IMR-90 (cell line): Measurements from ENCODE around the gene TECTA. TPM values are rescaled to one million over a fixed set of nuclear protein-coding genes. Genes with fewer than 3 reads are reported as not detected.

Experiments
- ATAC-seq: fragments of 200-7000 bp; cut with Tn5 transposase; 2 replicates; pipeline ENCODE4 v1.9.1; 2020; ENCODE audit warnings: low read depth, mild to moderate bottlenecking, moderate library complexity
- BruUV-seq: library from RNA; stranded (reverse); fragments of 400-500 nt; replicated peaks from 2 replicates; lab custom pipeline; 2021; lab: Mats Ljungman, UMichigan
- CTCF ChIA-PET: fragments of 300-600 bp; formaldehyde crosslinking; extraction: SDS; loops from one replicate; lab custom pipeline; 2021; ENCODE audit warnings: antibody characterized with exemption; lab: Yijun Ruan, JAX
- POLR2A ChIA-PET: fragments of 300-600 bp; sonication (Branson Sonifier 250); formaldehyde crosslinking; loops from one replicate; lab custom pipeline; 2022; ENCODE audit warnings: antibody characterized with exemption; ENCODE audit not compliant: unreplicated experiment; lab: Charles Lee
- DNase-seq: peaks from one replicate; pipeline ENCODE4 v3.0.0; 2013
- H2AFZ ChIP-seq: replicated peaks from 2 replicates; pipeline ENCODE3; 2013; ENCODE audit warnings: low read length, mild to moderate bottlenecking; ENCODE audit not compliant: poor library complexity
- H2AK5ac ChIP-seq: 2 replicates; pipeline ENCODE4 v1.6.1; 2013; ENCODE audit warnings: low read depth, low read length, inconsistent platforms
- H2AK9ac ChIP-seq: replicated peaks from 2 replicates; pipeline ENCODE3; 2013; ENCODE audit warnings: mild to moderate bottlenecking, low read depth, low read length, moderate library complexity; ENCODE audit not compliant: poor library complexity
- H2BK120ac ChIP-seq: 2 replicates; pipeline ENCODE4 v1.6.1; 2013; ENCODE audit warnings: low read depth, low read length, inconsistent platforms
- H2BK15ac ChIP-seq: 3 replicates; pipeline ENCODE4 v1.6.1; 2013; ENCODE audit warnings: low read depth, low read length, inconsistent platforms
- H2BK20ac ChIP-seq: 2 replicates; pipeline ENCODE4 v1.6.1; 2013; ENCODE audit warnings: low read depth, mild to moderate bottlenecking, inconsistent platforms, low read length, moderate library complexity
- H2BK5ac ChIP-seq: 2 replicates; pipeline ENCODE4 v1.6.1; 2013; ENCODE audit warnings: mild to moderate bottlenecking, low read depth, low read length, inconsistent platforms; ENCODE audit not compliant: poor library complexity, severe bottlenecking
- H3K14ac ChIP-seq: replicated peaks from 2 replicates; pipeline ENCODE4 v1.6.1; 2013; ENCODE audit warnings: low read depth, low read length, inconsistent platforms
- H3K18ac ChIP-seq: 2 replicates; pipeline ENCODE4 v1.6.1; 2013; ENCODE audit warnings: low read depth, low read length, control low read depth
- H3K23ac ChIP-seq: 2 replicates; pipeline ENCODE4 v1.6.1; 2013; ENCODE audit warnings: low read depth, low read length, inconsistent platforms
- H3K27ac ChIP-seq: 2 replicates; pipeline ENCODE4 v1.5.1; 2013; ENCODE audit warnings: mild to moderate bottlenecking, control low read depth, low read length; ENCODE audit not compliant: insufficient read depth
- H3K27me3 ChIP-seq: 2 replicates; pipeline ENCODE4 v1.6.1; 2013; ENCODE audit warnings: low read length; ENCODE audit not compliant: control insufficient read depth, insufficient read depth
- H3K36me3 ChIP-seq: 2 replicates; pipeline ENCODE4 v1.6.1; 2013; ENCODE audit warnings: low read length, mixed read lengths; ENCODE audit not compliant: control insufficient read depth, insufficient read depth
- H3K4ac ChIP-seq: 2 replicates; pipeline ENCODE4 v1.6.1; 2013; ENCODE audit warnings: low read depth, low read length, inconsistent platforms
- H3K4me1 ChIP-seq: 2 replicates; pipeline ENCODE4 v1.6.1; 2013; ENCODE audit warnings: low read length, mixed read lengths; ENCODE audit not compliant: control insufficient read depth, insufficient read depth
- H3K4me2 ChIP-seq: 2 replicates; pipeline ENCODE4 v1.6.1; 2013; ENCODE audit warnings: low read depth, mild to moderate bottlenecking, control low read depth, low read length, moderate library complexity
- H3K4me3 ChIP-seq: 2 replicates; pipeline ENCODE4 v1.5.1; 2013; ENCODE audit warnings: low read depth, mild to moderate bottlenecking, control low read depth, low read length, moderate library complexity; ENCODE audit not compliant: insufficient read depth
- H3K56ac ChIP-seq: 2 replicates; pipeline ENCODE4 v1.6.1; 2013; ENCODE audit warnings: low read length, inconsistent platforms; ENCODE audit not compliant: insufficient read depth; ENCODE audit errors: extremely low read depth
- H3K79me1 ChIP-seq, 2 experiments: 2 replicates each; pipeline ENCODE4 v1.6.1; 2013; ENCODE audit warnings: low read length in 2 of 2, inconsistent platforms in 1 of 2, low read depth in 1 of 2
- H3K9ac ChIP-seq: 2 replicates; pipeline ENCODE4 v1.6.1; 2013; ENCODE audit warnings: low read depth, low read length, control low read depth
- H3K9me1 ChIP-seq: 2 replicates; pipeline ENCODE4 v1.6.1; 2013; ENCODE audit warnings: low read length, inconsistent platforms; ENCODE audit not compliant: insufficient read depth
- H3K9me3 ChIP-seq: 2 replicates; pipeline ENCODE4 v1.6.1; 2013; ENCODE audit warnings: low read length; ENCODE audit not compliant: control insufficient read depth, insufficient read depth
- H4K20me1 ChIP-seq: 2 replicates; pipeline ENCODE4 v1.6.1; 2013; ENCODE audit warnings: low read length, inconsistent platforms; ENCODE audit not compliant: insufficient read depth
- H4K5ac ChIP-seq: 2 replicates; pipeline ENCODE4 v1.6.1; 2013; ENCODE audit warnings: mild to moderate bottlenecking, low read depth, low read length, control low read depth
- H4K8ac ChIP-seq, 2 experiments: 2 replicates each; pipeline ENCODE4 v1.6.1; 2013; ENCODE audit warnings: low read depth in 2 of 2, low read length in 2 of 2, control low read depth in 1 of 2, inconsistent platforms in 1 of 2
- H4K91ac ChIP-seq: 2 replicates; pipeline ENCODE4 v1.6.1; 2013; ENCODE audit warnings: low read depth, low read length, inconsistent platforms; ENCODE audit not compliant: insufficient read depth
- CEBPB ChIP-seq: IDR thresholded peaks from 2 replicates; pipeline ENCODE4 v1.6.1; 2012; ENCODE audit warnings: low read depth, low read length, improper control_type of control experiment
- ELK1 ChIP-seq: fragments of 150-350 bp; IDR thresholded peaks from 2 replicates; pipeline ENCODE4 v1.6.1; 2016; ENCODE audit warnings: low read depth, mild to moderate bottlenecking, low read length, moderate library complexity, borderline replicate concordance
- MAZ ChIP-seq: IDR thresholded peaks from 2 replicates; pipeline ENCODE4 v1.6.1; 2012; ENCODE audit warnings: low read depth, mild to moderate bottlenecking, low read length, improper control_type of control experiment, moderate library complexity, borderline replicate concordance
- MXI1 ChIP-seq: IDR thresholded peaks from 2 replicates; pipeline ENCODE4 v1.6.1; 2012; ENCODE audit warnings: low read depth, mild to moderate bottlenecking, low read length, moderate library complexity, borderline replicate concordance
- NFE2L2 ChIP-seq: fragments of 150-350 bp; IDR thresholded peaks from 2 replicates; pipeline ENCODE4 v1.6.1; 2016; ENCODE audit warnings: low read depth, mild to moderate bottlenecking, low read length
- WGBS, 2 experiments: methylation state at CpG; one replicate each; pipeline versions ENCODE4 v1.1.5 to v1.1.7; 2013; ENCODE audit warnings: missing lambda C conversion rate in 2 of 2; ENCODE audit not compliant: insufficient read length in 1 of 2; ENCODE audit errors: extremely low coverage in 2 of 2; 5-methylcytosine and 5-hydroxymethylcytosine counted together
- dilution Hi-C: fragments of 300-500 bp; cut with HindIII; formaldehyde crosslinking; loops from one replicate; pipeline ENCODE4 v1.14.3; 2018; ENCODE audit warnings: low sequenced_read_pairs; ENCODE audit not compliant: unreplicated experiment
- in situ Hi-C: fragments of 300-500 bp; cut with MboI; formaldehyde crosslinking; loops from 3 replicates; pipeline ENCODE4 v1.14.3; 2019; ENCODE audit warnings: low sequenced_read_pairs, inconsistent platforms, mixed read lengths
- intact Hi-C: fragments of 100-400 bp; cut with micrococcal nuclease; formaldehyde crosslinking; loops from 2 replicates; pipeline ENCODE4 v1.10.0; 2022
- polyA plus RNA-seq, 3 experiments: library from polyadenylated mRNA; depleted of rRNA; stranded (reverse); fragments of >200 nt; gene quantifications; 2 replicates each; pipeline ENCODE4 v1.2.3, GENCODE V29; 2012; ENCODE audit warnings: low replicate concordance in 1 of 3
- total RNA-seq: library from RNA; depleted of rRNA; stranded (reverse); fragments of >200 nt; gene quantifications from 2 replicates; pipeline ENCODE4 v1.2.3, GENCODE V29; 2012

The TECTA gene
- total and polyA plus RNA-seq, 2 of the 4 experiments (the other 2 are of a cell fraction): 0.17 to 0.18 TPM

GRCh38 chr11:121068787-121069186 lies 32.3 kb upstream of the TECTA start:
- CTCF ChIA-PET: interaction anchor here (1.1 kb wide), 1 partner anchor 13 kb away, joined by 3 read pairs; no protein-coding TSS in a partner anchor
- H3K9ac ChIP-seq: no peak overlapping the region

More at GRCh38 chr11:121068787-121069186, 32.3 kb upstream of the TECTA start:
- no peak overlapping the region for H3K23ac ChIP-seq
- H3K9me1 ChIP-seq: peaks cover 7% of the 10 kb centered on the region
- H2BK5ac ChIP-seq: no peak overlapping the region
- no peaks in the 10 kb centered on the region for H3K79me1 ChIP-seq
- H3K4me2 ChIP-seq: no peak overlapping the region
- H4K8ac ChIP-seq: no peak overlapping the region
- no peak overlapping the region for H3K18ac ChIP-seq
- dilution Hi-C loops: no loop called here
- peaks cover 5% of the 10 kb centered on the region; the same call in 1 of the 2 replicates for H3K4me1 ChIP-seq
- H2BK15ac ChIP-seq: no peak overlapping the region
- H2BK120ac ChIP-seq: no peak overlapping the region
- H3K9me3 ChIP-seq: no peaks in the 10 kb centered on the region
- H3K36me3 ChIP-seq: peaks cover 8% of the 10 kb centered on the region
- POLR2A ChIA-PET: no interaction called here
- H2AK5ac ChIP-seq: no peak overlapping the region
- H3K4ac ChIP-seq: no peak overlapping the region
- in situ Hi-C loops: no loop called here
- no peak overlapping the region for H3K14ac ChIP-seq
- no peak overlapping the region for H3K27ac ChIP-seq
- H2AFZ ChIP-seq: no peak overlapping the region
- no TSS peak for BruUV-seq
- H3K4me3 ChIP-seq: no peak overlapping the region
- no peak overlapping the region for H3K56ac ChIP-seq
- TF ChIP-seq NFE2L2: no peak
- TF ChIP-seq MXI1: no peak
- TF ChIP-seq ELK1: no peak
- no peak for TF ChIP-seq CEBPB
- no peak for TF ChIP-seq MAZ
- WGBS, 2 experiments: no CpG with 5 or more reads among the region's 6 CpGs
- peaks cover 11% of the 10 kb centered on the region; the same call in 1 of the 2 replicates for H4K20me1 ChIP-seq
- ATAC-seq: no peak
- intact Hi-C loops: loop anchor here (5.0 kb wide), 1 partner anchor 41 kb away; no protein-coding TSS in a partner anchor
- no peak overlapping the region for H2AK9ac ChIP-seq
- H2BK20ac ChIP-seq: no peak overlapping the region
- no peak overlapping the region for H4K5ac ChIP-seq
- H4K91ac ChIP-seq: no peak overlapping the region
- H3K27me3 ChIP-seq: no peaks in the 10 kb centered on the region
- no peak for DNase-seq
